GM04503 (cell line): ENCODE data around the gene NXN.
"Not testable (repeated sequence)": the region's sequence is repeated elsewhere in the genome, so short reads cannot be mapped to it uniquely, and the experiment has no call there.

ENCODE experiments used
- DNase-seq: peaks from one replicate; pipeline ENCODE4 v3.0.0-alpha.2; 2012; ENCODE audit warnings: low read depth

Gene NXN

DNA sequence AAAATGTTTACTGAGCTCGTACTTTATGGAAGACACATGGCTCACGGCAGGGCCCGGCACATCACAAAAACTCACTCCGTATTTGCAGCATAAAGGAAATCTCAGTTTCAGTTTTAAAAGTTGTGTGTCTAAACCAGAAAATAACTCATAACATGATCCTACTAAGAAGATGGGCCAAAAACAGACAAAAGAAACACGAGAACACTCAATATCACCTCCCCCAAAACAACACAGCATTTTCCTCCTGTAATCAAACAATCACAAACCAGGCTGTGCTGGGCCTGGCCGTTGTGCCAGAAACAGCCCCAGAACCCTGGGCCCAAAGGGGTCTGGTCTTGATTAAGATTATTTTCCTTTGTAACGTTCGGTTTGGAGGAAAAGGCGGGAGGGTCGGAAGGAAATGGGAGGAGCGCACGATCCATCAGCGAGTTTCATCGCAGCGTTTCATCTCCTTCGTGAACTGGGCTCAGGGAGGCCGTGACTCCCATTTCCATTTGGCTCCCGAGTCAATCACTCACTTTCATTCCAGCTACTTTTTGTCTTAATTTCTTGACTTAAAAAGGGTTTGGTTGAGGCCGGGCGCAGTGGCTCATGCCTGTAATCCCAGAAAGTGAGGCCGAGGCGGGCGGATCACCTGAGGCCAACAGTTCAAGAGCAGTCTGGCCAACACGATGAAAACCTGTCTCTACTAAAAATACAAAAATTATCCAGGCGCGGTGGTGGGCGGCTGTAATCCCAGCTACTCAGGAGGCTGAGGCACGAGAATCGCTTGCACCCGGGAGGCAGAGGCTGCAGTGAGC lies 61.4 kb downstream of the NXN start:
- no peak for DNase-seq

DNA sequence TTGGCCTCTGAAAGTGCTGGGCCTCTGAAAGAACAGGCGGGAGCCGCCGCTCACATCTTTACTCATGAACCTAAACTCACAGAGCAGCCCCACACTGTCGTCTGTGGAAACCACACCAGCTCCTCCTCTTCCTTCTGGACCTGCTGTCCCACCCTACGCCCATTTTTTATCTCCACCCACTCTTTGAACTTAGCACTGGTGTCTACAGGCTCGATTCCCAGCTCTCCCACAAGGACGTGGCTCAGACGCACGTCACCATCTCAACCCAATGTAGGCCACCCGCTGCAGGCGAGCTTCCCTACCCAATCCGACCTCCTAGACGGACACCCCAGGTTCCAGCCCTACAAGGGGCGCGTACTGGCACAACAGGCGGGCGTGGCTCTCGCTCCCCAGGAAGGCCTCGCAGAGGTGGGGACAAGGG lies 62.2 kb downstream of the NXN start:
- no peak for DNase-seq

DNA sequence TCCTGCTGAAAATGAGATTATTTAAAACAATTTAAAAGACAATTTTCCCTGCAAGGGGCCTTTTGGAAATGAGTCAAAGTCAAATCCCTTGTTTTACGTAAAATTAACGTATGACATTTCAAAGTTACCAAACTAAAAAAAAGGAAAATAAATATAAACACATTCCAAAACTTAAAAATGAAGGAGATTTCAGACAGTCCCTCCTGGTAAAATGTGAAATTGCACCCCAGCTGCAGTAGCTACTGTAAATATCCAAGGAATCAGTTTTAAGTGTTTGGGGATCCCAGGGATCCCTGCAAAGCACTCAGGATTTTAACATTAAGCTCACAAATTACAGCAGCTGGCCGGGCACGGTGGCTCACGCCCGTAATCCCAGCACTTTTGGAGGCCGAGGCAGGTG lies 63.3 kb downstream of the NXN start:
- no peak for DNase-seq

DNA sequence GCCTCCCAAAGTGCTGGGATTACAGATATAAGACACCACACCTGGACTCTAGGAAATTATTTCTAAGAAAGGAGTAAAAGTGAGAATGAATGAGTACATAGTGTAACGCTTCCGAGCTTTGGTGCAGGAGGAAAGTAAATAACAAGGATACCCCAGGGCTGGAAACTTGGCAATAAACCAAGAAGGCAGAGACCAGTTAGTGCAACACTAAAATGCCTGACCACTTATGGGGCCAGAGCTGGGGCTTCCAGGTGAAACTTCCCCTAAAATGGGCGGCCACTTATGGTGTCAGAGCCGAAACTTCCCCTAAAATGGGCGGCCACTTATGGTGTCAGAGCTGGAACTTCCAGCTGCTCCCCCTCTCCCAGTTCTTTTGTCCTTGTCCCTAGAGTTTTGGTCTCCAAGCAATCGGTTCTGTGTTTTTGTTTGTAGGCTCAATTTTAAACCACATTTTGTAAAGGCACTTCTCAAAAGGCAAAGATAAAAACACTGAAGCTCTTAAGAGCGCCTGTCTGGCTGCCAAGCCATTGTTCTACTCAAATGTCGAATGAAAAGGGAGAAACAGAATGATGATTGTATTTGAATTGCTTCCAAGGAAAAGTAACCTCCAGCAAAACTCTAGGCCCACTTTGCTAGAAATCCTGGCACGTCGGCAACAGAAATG lies 63.9 kb downstream of the NXN start:
- no peak for DNase-seq

DNA sequence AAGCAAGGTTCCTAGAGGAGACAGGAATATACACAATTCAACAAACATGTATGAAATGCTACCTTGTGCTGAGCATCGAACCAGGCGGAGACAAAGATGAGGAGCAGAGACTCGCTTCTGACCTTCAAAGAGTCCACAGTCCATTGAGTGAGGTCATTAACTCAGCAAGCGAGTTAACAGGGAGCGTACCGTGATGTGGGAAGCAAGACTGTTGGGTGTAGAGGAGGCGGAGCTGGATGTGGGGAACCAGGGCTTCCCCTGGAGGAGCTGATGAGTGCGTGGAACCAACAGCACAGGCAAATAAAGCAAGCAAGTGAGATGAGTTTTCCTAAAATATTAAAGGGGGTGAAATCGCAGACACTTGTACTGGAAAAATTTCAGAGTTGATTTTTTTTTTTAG lies 65.0 kb downstream of the NXN start:
- DNase-seq: no peak

GRCh38 chr17:913207-913606 lies 66.4 kb downstream of the NXN start:
- no peak for DNase-seq

GRCh38 chr17:909642-910323 lies 69.8 kb downstream of the NXN start:
- no peak for DNase-seq

DNA sequence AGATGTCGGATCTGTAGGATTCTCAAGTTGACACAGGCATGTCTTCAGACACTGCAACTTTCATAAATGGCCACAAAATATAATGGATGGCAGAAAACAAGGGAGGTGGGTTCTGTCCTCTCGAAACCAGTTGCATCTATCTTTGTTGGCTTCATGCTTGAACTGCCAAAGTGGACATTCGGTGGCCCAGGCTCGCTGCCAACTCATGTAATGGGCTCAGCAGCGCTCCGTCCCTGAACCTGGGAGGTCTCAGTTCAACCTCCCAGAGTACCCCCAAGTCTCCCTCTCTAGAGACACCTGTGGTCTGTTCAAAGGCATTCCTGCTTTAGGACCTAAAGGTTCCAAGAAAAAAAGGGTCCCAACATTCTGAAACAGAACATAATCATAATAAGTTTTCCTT lies 71.9 kb downstream of the NXN start:
- DNase-seq: no peak

DNA sequence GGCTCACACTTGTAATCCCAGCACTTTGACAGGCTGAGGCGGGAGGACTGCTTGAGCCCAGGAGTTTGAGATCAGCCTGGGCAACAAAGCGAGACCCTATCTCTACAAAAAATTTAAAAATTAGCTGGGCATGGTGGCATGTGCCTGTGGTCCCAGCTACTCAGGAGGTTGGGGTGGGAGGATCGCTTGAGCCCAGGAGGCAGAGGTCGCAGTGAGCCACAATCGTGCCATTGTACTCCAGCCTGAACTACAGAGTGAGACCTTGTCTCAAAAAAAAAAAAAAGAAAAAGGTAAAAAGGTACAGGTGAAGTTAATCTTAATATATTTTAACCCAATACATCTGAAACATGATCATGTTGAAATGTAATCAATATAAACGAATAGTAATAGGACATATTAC lies 73.9 kb downstream of the NXN start:
- not testable (repeated sequence) for DNase-seq

DNA sequence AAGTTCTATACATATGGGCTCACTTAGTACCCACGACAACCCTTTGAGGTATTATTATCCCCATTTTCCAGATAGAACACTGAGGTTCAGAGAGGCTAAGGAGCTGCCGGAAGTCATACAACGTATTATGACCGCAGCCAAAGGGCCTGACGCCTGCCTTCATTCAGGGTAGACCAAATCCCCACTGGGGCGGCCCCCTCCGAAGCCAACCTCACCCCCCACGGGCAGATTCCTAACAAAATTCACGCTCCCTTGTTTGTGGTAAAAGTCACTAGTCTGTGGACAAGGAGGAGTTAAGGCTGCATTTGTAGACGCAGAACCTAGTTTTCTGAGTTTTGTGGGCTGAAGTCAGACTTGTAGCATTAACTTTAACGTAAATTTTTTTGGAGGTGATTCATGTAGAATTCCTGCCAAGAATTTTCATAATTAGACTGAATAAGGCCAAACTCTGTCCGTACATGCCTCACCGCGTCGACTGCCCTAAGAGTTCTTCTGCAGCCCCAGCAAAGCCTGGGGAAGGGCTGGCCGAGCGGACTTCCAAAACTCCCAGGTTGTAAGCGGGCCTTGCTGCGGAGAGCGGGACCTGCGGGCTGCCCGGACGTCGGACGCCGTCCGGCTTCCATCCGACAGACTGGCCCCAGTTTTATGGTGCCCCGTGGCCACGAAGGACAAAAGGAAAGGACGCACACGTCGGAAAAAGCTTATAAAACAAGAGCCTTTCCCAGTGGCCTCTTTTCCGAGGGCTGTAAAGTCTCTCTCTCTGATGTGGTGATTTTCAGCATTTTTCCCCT lies 75.7 kb downstream of the NXN start:
- DNase-seq: peak; percentile 94

DNA sequence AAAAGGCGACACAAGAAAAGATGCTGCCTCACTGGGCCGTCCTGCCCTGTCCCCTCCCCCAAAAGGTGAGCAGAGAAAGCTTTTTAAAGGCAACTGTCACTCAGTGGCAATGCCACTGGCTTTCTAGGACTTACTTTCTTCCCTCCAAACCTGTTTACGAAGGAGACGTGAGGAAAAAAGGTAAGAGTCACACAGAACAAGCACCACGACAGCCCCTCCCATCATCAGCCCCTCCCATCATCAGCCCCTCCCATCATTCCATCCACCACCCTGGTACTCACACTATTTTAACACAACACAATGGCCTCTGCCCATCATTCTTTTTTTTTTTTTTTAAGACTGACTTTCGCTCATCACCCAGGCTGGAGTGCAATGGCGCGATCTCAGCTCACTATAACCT lies 77.1 kb downstream of the NXN start:
- DNase-seq: no peak

DNA sequence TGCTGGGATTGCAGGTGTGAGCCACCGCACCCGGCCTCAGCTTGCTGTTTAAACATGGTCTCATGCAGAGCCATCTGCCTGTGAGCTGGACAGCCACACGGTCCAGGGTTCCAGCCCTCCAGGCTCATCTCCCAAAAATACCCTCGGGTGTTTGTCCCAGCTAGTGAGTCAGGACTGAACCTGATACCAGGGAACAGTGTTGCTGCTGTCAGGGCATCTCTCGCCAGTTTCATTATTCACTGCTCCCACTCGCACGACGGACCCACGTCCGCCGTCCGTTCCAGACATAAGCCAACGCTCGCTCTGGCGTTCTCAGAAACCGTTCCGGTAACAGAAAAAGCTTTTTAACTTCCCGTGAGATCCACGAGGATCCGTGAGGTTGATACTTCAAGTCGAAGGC lies 77.6 kb downstream of the NXN start:
- DNase-seq: no peak

DNA sequence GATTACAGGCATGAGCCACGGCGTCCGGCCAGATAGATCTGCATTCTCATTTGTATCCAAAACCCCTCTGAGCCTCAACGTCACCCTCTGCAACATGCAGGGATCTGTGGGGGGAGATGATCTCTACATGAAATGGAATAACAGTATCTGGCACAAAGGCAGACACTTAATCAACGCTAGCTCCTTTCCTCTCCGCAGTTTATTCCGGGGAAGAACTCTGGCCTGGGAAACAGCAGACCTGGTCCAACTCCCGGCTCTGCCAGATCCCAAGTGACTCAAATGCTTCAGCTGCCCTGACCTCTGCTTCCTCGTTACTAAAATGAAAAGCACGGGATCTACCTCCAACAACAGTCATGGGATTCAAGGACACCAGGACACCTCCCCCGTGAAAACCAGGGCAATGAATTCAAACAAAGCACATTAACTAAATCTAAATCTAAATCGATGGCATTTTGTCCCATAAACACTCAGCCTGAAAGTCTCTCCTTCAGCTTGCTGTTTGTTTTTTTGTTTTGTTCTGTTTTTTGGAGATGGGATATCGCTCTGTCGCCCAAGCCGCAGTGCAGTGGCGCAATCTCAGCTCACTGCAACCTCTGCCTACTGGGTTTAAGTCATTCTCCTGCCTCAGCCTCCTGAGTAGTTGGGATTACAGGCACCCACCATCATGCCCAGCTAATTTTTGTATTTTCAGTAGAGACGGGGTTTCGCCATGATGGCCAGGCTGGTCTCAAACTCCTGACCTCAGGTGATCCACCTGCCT lies 78.2 kb downstream of the NXN start:
- no peak for DNase-seq

- no peak for DNase-seq
Measured at GRCh38 chr17:900336-900934, 79.1 kb downstream of the NXN start.

- DNase-seq: no peak
Measured at GRCh38 chr17:897970-898619, 81.5 kb downstream of the NXN start.

- DNase-seq: no peak
Measured at GRCh38 chr17:896953-897661, 82.5 kb downstream of the NXN start.

- no peak for DNase-seq
Measured at GRCh38 chr17:896454-896853, 83.1 kb downstream of the NXN start.

DNA sequence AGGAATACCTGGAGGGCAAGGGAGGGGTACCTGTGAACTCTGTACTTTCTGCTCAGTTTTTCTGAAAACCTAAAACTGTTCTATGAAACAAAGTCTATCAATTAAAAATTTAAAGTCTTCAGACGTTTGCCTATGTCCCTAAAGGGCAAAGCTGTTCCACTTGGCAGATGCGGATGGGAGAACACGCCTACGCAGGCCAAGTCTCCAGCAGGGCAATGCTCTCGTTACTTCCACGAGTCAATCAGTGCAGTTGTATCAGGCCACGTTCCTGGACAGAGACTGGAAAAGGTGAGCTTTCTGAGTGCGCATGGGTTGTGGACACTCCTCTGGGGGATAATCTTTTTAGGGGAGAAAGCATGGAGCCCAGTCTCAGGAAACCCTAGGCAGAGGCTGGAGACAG lies 86.6 kb downstream of the NXN start:
- no peak for DNase-seq

DNA sequence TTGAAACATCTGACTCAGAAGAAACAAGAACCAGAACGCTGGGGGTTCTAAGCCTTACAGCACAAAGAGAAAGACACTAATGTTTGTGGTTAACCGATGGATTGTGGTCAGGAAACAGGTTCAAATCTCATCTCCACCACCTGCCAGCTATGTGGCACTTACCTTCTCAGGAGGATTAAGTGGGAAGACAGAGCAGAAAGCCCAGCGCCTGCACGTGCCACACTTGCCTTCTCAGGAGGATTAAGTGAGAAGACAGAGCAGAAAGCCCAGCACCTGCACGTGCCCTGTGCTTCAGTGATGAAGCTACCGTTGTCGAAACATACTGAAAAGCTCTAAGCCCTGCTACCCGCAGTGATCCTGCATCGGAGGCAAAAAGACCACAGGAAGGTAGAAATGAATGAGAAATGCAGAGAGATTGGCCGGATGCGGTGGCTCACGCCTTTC lies 90.6 kb downstream of the NXN start:
- no peak for DNase-seq
